Measurements from ENCODE around the gene CACNA2D4. TPM values are rescaled to one million over a fixed set of nuclear protein-coding genes. Genes with fewer than 3 reads are reported as not detected.
A peak's percentile ranks its signal among the peaks of the same experiment; 100 is the strongest.

The CACNA2D4 gene
- total RNA-seq, 1 donor from 2014 or later: 0.45 TPM

- Mint-ChIP-seq H3K36me3 (no peaks in the 10 kb centered on the region), H3K4me3 (no peak overlapping the region), H3K9me3 (no peaks in the 10 kb centered on the region), H3K27ac (peak overlapping the region; percentile 82), H3K27me3 (ENCODE audit: low read depth) (no peaks in the 10 kb centered on the region), H3K4me1 (peaks cover 5% of the 10 kb centered on the region)
- no peak for TF ChIP-seq CTCF (IDR thresholded peaks at IDR 0.05; ENCODE audit: unreplicated experiment)
- peak; percentile 79 to 85 for DNase-seq (ENCODE audit: low spot score in 2 of 2, unreplicated experiment in 2 of 2)
Observed at GRCh38 chr12:1804545-1805332, 113.7 kb downstream of the CACNA2D4 start.

GRCh38 chr12:1803736-1804135 is 114.7 kb downstream of the CACNA2D4 start:
- no peak for DNase-seq (ENCODE audit: low spot score in 2 of 2, unreplicated experiment in 2 of 2)
- no peak for TF ChIP-seq CTCF (IDR thresholded peaks at IDR 0.05; ENCODE audit: unreplicated experiment)
- H3K9me3 Mint-ChIP-seq: no peaks in the 10 kb centered on the region
- H3K4me3 Mint-ChIP-seq: no peak overlapping the region
- no peaks in the 10 kb centered on the region for H3K27me3 Mint-ChIP-seq (ENCODE audit: low read depth)
- H3K27ac Mint-ChIP-seq: no peak overlapping the region
- H3K36me3 Mint-ChIP-seq: no peaks in the 10 kb centered on the region
- H3K4me1 Mint-ChIP-seq: peaks cover 5% of the 10 kb centered on the region

DNA sequence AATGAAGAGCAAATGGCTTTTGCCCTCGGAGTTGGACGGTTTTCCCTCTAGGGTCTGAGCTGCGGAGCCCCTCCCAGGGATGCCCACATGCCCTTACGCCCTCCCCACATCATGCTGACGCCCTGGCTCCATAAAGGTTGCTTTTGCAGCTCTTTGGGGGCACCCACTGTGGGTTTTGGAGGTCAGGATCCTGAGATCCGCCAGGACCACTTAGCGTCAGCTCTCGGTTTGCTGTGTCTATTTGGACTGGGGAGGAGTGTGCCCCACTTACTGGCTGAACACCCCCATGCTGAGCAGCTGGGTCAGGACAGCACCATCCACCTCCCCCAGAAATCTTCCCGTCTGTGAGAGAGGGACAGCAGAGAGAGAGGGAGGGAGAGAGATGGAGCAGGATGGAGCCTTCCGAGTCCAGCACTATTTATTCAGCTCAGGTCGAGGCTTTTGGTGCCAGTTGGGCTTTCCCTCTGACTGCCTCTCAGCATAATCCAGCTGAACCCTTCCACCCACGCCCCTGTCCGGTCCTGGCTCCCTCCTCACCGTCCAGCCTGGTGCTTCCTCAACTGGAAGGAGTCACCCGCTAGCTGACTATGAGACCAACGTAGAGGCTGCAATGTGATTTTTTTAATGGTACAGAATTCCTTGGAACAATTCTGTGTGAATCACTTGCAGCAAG is 117.0 kb downstream of the CACNA2D4 start:
- peaks cover 5% of the 10 kb centered on the region for H3K4me1 Mint-ChIP-seq
- no peaks in the 10 kb centered on the region for H3K36me3 Mint-ChIP-seq
- H3K27me3 Mint-ChIP-seq (ENCODE audit: low read depth): no peaks in the 10 kb centered on the region
- no peak for TF ChIP-seq CTCF (IDR thresholded peaks at IDR 0.05; ENCODE audit: unreplicated experiment)
- no peak overlapping the region for H3K4me3 Mint-ChIP-seq
- H3K27ac Mint-ChIP-seq: no peak overlapping the region
- DNase-seq (ENCODE audit: low spot score in 2 of 2, unreplicated experiment in 2 of 2): no peak
- H3K9me3 Mint-ChIP-seq: no peaks in the 10 kb centered on the region

DNA sequence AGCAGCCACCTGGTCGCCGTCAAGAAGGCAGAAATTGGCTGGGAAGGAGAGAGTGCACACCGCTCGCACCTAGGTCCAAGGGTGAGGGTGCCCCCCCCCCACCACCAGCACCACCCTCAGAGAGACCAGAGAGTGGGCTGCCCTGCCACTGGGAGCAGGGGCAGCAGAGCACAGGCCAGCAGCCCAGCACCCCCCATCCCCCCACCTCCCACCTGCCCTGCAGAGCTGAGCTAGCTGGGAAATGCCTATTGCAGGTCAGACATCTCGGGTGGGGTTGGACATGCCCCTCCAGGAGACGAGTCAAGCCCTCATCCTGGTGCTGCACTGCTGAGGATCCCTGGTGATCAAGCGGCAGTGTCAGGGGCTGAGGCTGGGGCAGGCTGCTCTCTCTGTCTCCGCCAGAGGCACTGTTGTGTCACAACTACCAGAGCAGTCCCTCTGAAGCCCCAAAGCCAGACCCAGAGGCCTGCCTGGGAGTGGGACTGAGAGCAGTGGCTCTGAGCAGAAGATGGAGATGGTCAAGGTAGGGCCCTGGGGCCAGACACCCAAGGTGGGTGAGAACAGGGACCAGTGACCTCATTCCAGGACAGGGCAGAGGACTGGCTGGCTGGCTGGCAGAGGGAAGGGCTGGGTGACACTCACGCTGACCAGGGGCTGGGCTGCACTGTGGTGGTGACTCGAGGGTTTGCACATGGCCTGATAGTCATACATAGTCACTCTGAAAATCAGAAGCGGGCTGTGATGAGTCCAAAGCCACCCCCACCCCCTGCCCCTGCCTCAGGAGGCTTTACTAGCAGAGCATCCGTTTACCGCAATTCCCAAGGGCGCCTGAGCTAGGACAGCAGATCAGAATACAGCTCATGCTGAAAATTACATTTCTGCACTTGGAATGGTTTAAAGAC is 117.8 kb downstream of the CACNA2D4 start:
- H3K27me3 Mint-ChIP-seq (ENCODE audit: low read depth): no peaks in the 10 kb centered on the region
- H3K27ac Mint-ChIP-seq: no peak overlapping the region
- peaks cover 9% of the 10 kb centered on the region for H3K4me1 Mint-ChIP-seq
- H3K9me3 Mint-ChIP-seq: no peaks in the 10 kb centered on the region
- H3K36me3 Mint-ChIP-seq: no peaks in the 10 kb centered on the region
- no peak overlapping the region for H3K4me3 Mint-ChIP-seq
- no peak for TF ChIP-seq CTCF (IDR thresholded peaks at IDR 0.05; ENCODE audit: unreplicated experiment)
- DNase-seq (ENCODE audit: low spot score in 2 of 2, unreplicated experiment in 2 of 2): no peak

- Mint-ChIP-seq H3K27ac (no peak overlapping the region), H3K4me1 (peaks cover 12% of the 10 kb centered on the region), H3K9me3 (no peaks in the 10 kb centered on the region), H3K27me3 (ENCODE audit: low read depth) (no peaks in the 10 kb centered on the region), H3K36me3 (no peaks in the 10 kb centered on the region), H3K4me3 (no peak overlapping the region)
- DNase-seq (ENCODE audit: low spot score in 2 of 2, unreplicated experiment in 2 of 2): no peak
- TF ChIP-seq CTCF (IDR thresholded peaks at IDR 0.05; ENCODE audit: unreplicated experiment): no peak
Observed at GRCh38 chr12:1799882-1800400, 118.5 kb downstream of the CACNA2D4 start.
